ENCODE results near the gene BCOR.

The BCOR gene

DNA sequence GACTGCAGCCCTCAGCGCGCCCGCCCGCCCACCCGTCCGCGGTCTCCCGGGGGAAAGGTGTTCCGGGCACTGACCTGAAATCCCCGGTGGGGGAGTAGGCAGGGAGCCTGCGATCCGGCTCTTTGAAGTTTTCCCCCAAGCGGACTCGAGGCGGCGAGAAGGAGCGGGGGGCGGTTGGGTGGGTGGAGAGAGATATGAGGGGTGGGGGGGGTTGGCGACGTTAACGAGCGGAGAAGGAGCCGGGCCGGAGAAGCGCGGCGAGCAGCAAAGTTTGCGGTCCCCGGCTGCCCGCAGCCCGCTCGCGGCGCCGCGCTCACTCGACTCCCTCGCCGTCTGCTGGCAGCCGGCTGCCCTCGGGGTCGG is 636 bp downstream of the BCOR start:
- no peak overlapping the region for H3K23ac ChIP-seq (ENCODE audit: low read length)
- no peak overlapping the region for H4K5ac ChIP-seq (ENCODE audit: low read length)
- H3K4me1 ChIP-seq (ENCODE audit: control insufficient read depth, low read depth, low read length), result peaks cover 3% of the 10 kb centered on the region
- no peak overlapping the region for H3K4me2 ChIP-seq (ENCODE audit: low read length)
- no CpG with 5 or more reads among the region's 42 CpGs for WGBS (ENCODE audit: extremely low coverage, insufficient coverage, low lambda C conversion rate)
- H3K79me1 ChIP-seq (ENCODE audit: low read length), result no peaks in the 10 kb centered on the region
- peak overlapping the region; percentile 99 for H3K18ac ChIP-seq (ENCODE audit: low read length)
- H2BK15ac ChIP-seq (replicated peaks; ENCODE audit: low read depth), result no peak overlapping the region
- no peaks in the 10 kb centered on the region for H3K36me3 ChIP-seq (ENCODE audit: control insufficient read depth, insufficient read depth, low read length)
- no peak overlapping the region for H3K9ac ChIP-seq (ENCODE audit: low read length)
- no peaks in the 10 kb centered on the region for H3K27me3 ChIP-seq (ENCODE audit: insufficient read depth, low read length, poor library complexity)
- H3K79me2 ChIP-seq (ENCODE audit: control insufficient read depth, insufficient read depth, low read length), result peaks cover 31% of the 10 kb centered on the region
- H2BK120ac ChIP-seq (ENCODE audit: low read depth, low read length), result peak overlapping the region; percentile 82
- H2BK5ac ChIP-seq (ENCODE audit: low read length), result no peak overlapping the region
- no peak overlapping the region for H2AK5ac ChIP-seq (ENCODE audit: low read length)
- no peak overlapping the region for H3K27ac ChIP-seq (ENCODE audit: low read depth, low read length)
- H3K56ac ChIP-seq (ENCODE audit: low read length), result peak overlapping the region; percentile 34
- peak overlapping the region; percentile 94 for H3K4ac ChIP-seq (ENCODE audit: low read depth, low read length)
- no peak for DNase-seq
- H4K8ac ChIP-seq (ENCODE audit: low read depth, low read length), result no peak overlapping the region
- no peak overlapping the region for H3K4me3 ChIP-seq (ENCODE audit: low read length)

GRCh38 chrX:40096395-40097091 is 1.2 kb downstream of the BCOR start:
- no peaks in the 10 kb centered on the region for H3K79me1 ChIP-seq (ENCODE audit: low read length)
- peaks cover 3% of the 10 kb centered on the region for H3K4me1 ChIP-seq (ENCODE audit: control insufficient read depth, low read depth, low read length)
- peak overlapping the region; percentile 75 for H3K9ac ChIP-seq (ENCODE audit: low read length)
- H4K8ac ChIP-seq (ENCODE audit: low read depth, low read length), result no peak overlapping the region
- H2BK5ac ChIP-seq (ENCODE audit: low read length), result no peak overlapping the region
- H2AK5ac ChIP-seq (ENCODE audit: low read length), result no peak overlapping the region
- no CpG with 5 or more reads among the region's 66 CpGs for WGBS (ENCODE audit: extremely low coverage, insufficient coverage, low lambda C conversion rate)
- H3K4me3 ChIP-seq (ENCODE audit: low read length), result peak overlapping the region; percentile 42
- H3K23ac ChIP-seq (ENCODE audit: low read length), result no peak overlapping the region
- peak; percentile 46 for DNase-seq
- peak overlapping the region; percentile 99 for H3K18ac ChIP-seq (ENCODE audit: low read length)
- no peaks in the 10 kb centered on the region for H3K36me3 ChIP-seq (ENCODE audit: control insufficient read depth, insufficient read depth, low read length)
- no peaks in the 10 kb centered on the region for H3K27me3 ChIP-seq (ENCODE audit: insufficient read depth, low read length, poor library complexity)
- H3K4ac ChIP-seq (ENCODE audit: low read depth, low read length), result peak overlapping the region; percentile 94
- H4K5ac ChIP-seq (ENCODE audit: low read length), result no peak overlapping the region
- H3K79me2 ChIP-seq (ENCODE audit: control insufficient read depth, insufficient read depth, low read length), result peaks cover 31% of the 10 kb centered on the region
- peak overlapping the region; percentile 82 for H2BK120ac ChIP-seq (ENCODE audit: low read depth, low read length)
- peak overlapping the region; percentile 20 for H3K4me2 ChIP-seq (ENCODE audit: low read length)
- peak overlapping the region; percentile 81 for H3K56ac ChIP-seq (ENCODE audit: low read length)
- no peak overlapping the region for H3K27ac ChIP-seq (ENCODE audit: low read depth, low read length)
- H2BK15ac ChIP-seq (replicated peaks; ENCODE audit: low read depth), result no peak overlapping the region

- H3K27me3 ChIP-seq (ENCODE audit: insufficient read depth, low read length, poor library complexity), result no peaks in the 10 kb centered on the region
- peak overlapping the region; percentile 80 for H3K56ac ChIP-seq (ENCODE audit: low read length)
- H3K79me2 ChIP-seq (ENCODE audit: control insufficient read depth, insufficient read depth, low read length), result peaks cover 34% of the 10 kb centered on the region
- H2BK5ac ChIP-seq (ENCODE audit: low read length), result no peak overlapping the region
- H3K4ac ChIP-seq (ENCODE audit: low read depth, low read length), result peak overlapping the region; percentile 43
- H3K79me1 ChIP-seq (ENCODE audit: low read length), result no peaks in the 10 kb centered on the region
- H3K23ac ChIP-seq (ENCODE audit: low read length), result no peak overlapping the region
- peak overlapping the region; percentile 36 for H3K27ac ChIP-seq (ENCODE audit: low read depth, low read length)
- no peak overlapping the region for H2BK15ac ChIP-seq (replicated peaks; ENCODE audit: low read depth)
- no peaks in the 10 kb centered on the region for H3K36me3 ChIP-seq (ENCODE audit: control insufficient read depth, insufficient read depth, low read length)
- peak overlapping the region; percentile 75 for H3K9ac ChIP-seq (ENCODE audit: low read length)
- DNase-seq, result peak; percentile 45
- no peak overlapping the region for H4K8ac ChIP-seq (ENCODE audit: low read depth, low read length)
- H4K5ac ChIP-seq (ENCODE audit: low read length), result no peak overlapping the region
- H2BK120ac ChIP-seq (ENCODE audit: low read depth, low read length), result peak overlapping the region; percentile 51
- WGBS (ENCODE audit: extremely low coverage, insufficient coverage, low lambda C conversion rate), result no CpG with 5 or more reads among the region's 80 CpGs
- H2AK5ac ChIP-seq (ENCODE audit: low read length), result no peak overlapping the region
- peaks cover 3% of the 10 kb centered on the region for H3K4me1 ChIP-seq (ENCODE audit: control insufficient read depth, low read depth, low read length)
- peak overlapping the region; percentile 53 for H3K4me3 ChIP-seq (ENCODE audit: low read length)
- peak overlapping the region; percentile 99 for H3K18ac ChIP-seq (ENCODE audit: low read length)
- H3K4me2 ChIP-seq (ENCODE audit: low read length), result peak overlapping the region; percentile 74
Measured at GRCh38 chrX:40095583-40096394, 2.0 kb downstream of the BCOR start.

DNA sequence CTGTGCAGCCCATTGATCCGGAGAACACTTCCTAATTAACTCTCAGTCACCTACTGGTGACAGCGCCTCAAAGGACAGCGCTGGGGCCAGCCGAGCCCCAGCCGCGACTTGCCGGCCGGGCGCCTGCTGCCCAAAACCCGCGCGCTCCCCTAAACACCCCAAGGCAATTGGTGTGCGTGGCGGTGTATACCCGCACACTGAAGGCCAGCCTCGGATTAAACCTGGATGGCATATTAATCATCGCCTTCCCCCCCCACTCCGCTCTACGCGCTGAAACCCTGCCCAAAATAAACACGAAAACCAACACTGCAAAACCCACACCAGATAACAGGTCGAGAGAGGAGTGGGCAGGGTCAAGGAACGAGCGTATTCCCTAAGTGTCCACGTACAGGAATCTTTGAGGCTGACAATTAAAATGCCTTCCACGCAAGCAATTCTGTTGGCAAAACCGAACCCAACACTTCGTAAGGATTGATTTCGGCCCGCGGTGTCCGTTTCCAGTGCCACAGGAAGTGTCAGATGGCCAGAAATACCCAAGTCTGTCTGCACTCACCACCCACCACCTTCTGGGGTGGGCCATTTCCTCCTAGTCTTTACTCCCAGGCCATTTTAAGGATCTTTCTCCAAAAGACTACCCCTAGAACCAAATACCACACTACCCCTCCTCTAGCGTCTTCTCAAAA is 2.7 kb downstream of the BCOR start:
- peak overlapping the region; percentile 80 for H3K56ac ChIP-seq (ENCODE audit: low read length)
- peak overlapping the region; percentile 75 for H3K9ac ChIP-seq (ENCODE audit: low read length)
- peak overlapping the region; percentile 74 for H3K4me2 ChIP-seq (ENCODE audit: low read length)
- no peak overlapping the region for H4K5ac ChIP-seq (ENCODE audit: low read length)
- DNase-seq, result peak; percentile 30
- H2BK120ac ChIP-seq (ENCODE audit: low read depth, low read length), result no peak overlapping the region
- H3K18ac ChIP-seq (ENCODE audit: low read length), result peak overlapping the region; percentile 64
- H3K36me3 ChIP-seq (ENCODE audit: control insufficient read depth, insufficient read depth, low read length), result no peaks in the 10 kb centered on the region
- H3K23ac ChIP-seq (ENCODE audit: low read length), result no peak overlapping the region
- H3K4me3 ChIP-seq (ENCODE audit: low read length), result peak overlapping the region; percentile 53
- no peak overlapping the region for H4K8ac ChIP-seq (ENCODE audit: low read depth, low read length)
- H2AK5ac ChIP-seq (ENCODE audit: low read length), result no peak overlapping the region
- H3K4ac ChIP-seq (ENCODE audit: low read depth, low read length), result no peak overlapping the region
- no CpG with 5 or more reads among the region's 33 CpGs for WGBS (ENCODE audit: extremely low coverage, insufficient coverage, low lambda C conversion rate)
- H2BK5ac ChIP-seq (ENCODE audit: low read length), result no peak overlapping the region
- peaks cover 34% of the 10 kb centered on the region for H3K79me2 ChIP-seq (ENCODE audit: control insufficient read depth, insufficient read depth, low read length)
- H3K79me1 ChIP-seq (ENCODE audit: low read length), result no peaks in the 10 kb centered on the region
- H3K4me1 ChIP-seq (ENCODE audit: control insufficient read depth, low read depth, low read length), result peaks cover 3% of the 10 kb centered on the region
- no peaks in the 10 kb centered on the region for H3K27me3 ChIP-seq (ENCODE audit: insufficient read depth, low read length, poor library complexity)
- peak overlapping the region; percentile 5 for H3K27ac ChIP-seq (ENCODE audit: low read depth, low read length)
- no peak overlapping the region for H2BK15ac ChIP-seq (replicated peaks; ENCODE audit: low read depth)

DNA sequence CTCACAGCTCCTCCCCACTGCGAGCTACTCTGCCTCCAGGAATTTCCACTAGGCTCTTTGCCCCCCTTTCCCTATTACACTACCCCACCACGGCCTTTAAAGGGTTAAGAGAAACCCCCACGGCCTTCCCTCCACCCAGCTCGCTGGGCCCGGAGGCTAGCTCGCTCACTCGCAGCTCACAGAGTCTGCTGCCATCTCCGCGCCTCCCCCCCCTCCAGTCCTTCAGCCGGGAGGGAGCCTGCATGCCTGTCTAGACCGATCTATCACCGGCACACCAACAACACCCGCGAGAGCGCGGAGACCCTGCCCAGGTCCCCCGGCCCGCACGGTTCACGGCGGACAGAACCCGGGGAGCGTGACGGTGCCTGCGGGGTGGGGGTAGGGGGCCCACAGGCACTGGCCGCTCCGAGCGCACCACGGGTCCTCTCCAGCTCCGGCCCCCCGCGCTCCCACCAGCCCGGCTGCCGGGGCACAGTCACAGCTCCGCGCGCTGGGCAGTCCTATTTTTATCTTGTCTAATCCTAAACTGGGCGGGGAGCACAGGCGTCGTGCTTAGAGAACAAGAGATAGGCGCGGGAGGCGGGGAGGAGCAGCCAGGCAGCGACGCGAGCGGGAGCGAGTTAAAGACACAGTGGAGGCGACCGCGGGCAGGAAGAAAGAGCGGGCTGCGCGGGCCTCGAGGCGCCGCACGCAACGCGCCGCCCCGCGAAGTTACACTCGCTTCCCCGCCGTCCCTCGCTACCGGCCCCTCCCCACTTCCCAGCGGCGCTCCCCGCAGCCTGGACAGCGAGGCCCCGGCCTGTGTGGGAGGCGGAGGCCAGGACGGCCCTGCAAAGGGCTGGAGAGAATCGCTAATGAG is 3.5 kb downstream of the BCOR start:
- H3K4me3 ChIP-seq (ENCODE audit: low read length), result peak overlapping the region; percentile 24
- peak overlapping the region; percentile 80 for H3K56ac ChIP-seq (ENCODE audit: low read length)
- H2BK5ac ChIP-seq (ENCODE audit: low read length), result no peak overlapping the region
- H3K27ac ChIP-seq (ENCODE audit: low read depth, low read length), result peak overlapping the region; percentile 47
- no peaks in the 10 kb centered on the region for H3K36me3 ChIP-seq (ENCODE audit: control insufficient read depth, insufficient read depth, low read length)
- no peaks in the 10 kb centered on the region for H3K79me1 ChIP-seq (ENCODE audit: low read length)
- H3K18ac ChIP-seq (ENCODE audit: low read length), result peak overlapping the region; percentile 52
- peak overlapping the region; percentile 9 for H3K4me2 ChIP-seq (ENCODE audit: low read length)
- peaks cover 3% of the 10 kb centered on the region for H3K4me1 ChIP-seq (ENCODE audit: control insufficient read depth, low read depth, low read length)
- H2BK15ac ChIP-seq (replicated peaks; ENCODE audit: low read depth), result no peak overlapping the region
- peaks cover 37% of the 10 kb centered on the region for H3K79me2 ChIP-seq (ENCODE audit: control insufficient read depth, insufficient read depth, low read length)
- H3K27me3 ChIP-seq (ENCODE audit: insufficient read depth, low read length, poor library complexity), result no peaks in the 10 kb centered on the region
- H2BK120ac ChIP-seq (ENCODE audit: low read depth, low read length), result no peak overlapping the region
- DNase-seq, result peak; percentile 81
- H3K4ac ChIP-seq (ENCODE audit: low read depth, low read length), result peak overlapping the region; percentile 3
- H3K9ac ChIP-seq (ENCODE audit: low read length), result peak overlapping the region; percentile 75
- no peak overlapping the region for H2AK5ac ChIP-seq (ENCODE audit: low read length)
- WGBS (ENCODE audit: extremely low coverage, insufficient coverage, low lambda C conversion rate), result no CpG with 5 or more reads among the region's 76 CpGs
- H3K23ac ChIP-seq (ENCODE audit: low read length), result no peak overlapping the region
- no peak overlapping the region for H4K8ac ChIP-seq (ENCODE audit: low read depth, low read length)
- no peak overlapping the region for H4K5ac ChIP-seq (ENCODE audit: low read length)
